ENCODE data around the gene MESD. TPM values are rescaled to one million over a fixed set of nuclear protein-coding genes. Genes with fewer than 3 reads are reported as not detected.

MESD gene
- 25.2 and 27.6 TPM in 2 replicates for total RNA-seq (2014; rRNA removed; shearing (Covaris generic))
- 23.9 and 25.8 TPM in 2 replicates for polyA plus RNA-seq (2015; cell fraction: cytosol; rRNA removed)
- polyA plus RNA-seq (2015; cell fraction: nucleus; rRNA removed): 18.6 and 20.0 TPM in 2 replicates

- peak; percentile 86 for DNase-seq (ENCODE audit: low read depth)
These were observed at the start of gene MESD for GRCh38 chr15:80989518-80990478. MESD (minus strand) TSS chr15:80989819; CDS start chr15:80989791, 28 bp downstream.

GRCh38 chr15:81038975-81039607 is 49.5 kb upstream of the MESD start:
- DNase-seq (ENCODE audit: low read depth): peak; percentile 6

GRCh38 chr15:81037952-81038743 is 48.5 kb upstream of the MESD start:
- DNase-seq (ENCODE audit: low read depth): no peak

DNA sequence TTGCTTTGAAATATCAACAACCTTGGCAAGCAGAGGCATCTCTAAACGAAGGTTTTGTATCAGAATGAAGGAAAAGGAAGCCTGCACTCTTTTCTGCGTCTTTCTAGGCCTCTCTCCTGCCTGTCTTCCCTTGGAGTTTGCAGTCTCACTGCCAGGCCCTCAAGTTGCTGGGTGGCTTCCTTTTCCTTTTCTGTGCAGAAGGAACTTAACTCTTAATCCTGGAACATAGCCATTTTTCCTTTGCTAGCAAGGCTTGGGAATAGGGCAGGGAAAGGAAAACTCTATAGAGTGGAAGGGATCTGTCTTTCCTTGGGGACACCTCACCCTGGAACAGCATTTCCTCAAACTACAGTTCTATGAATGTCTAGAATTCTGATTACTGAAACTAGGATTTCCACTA is 43.9 kb upstream of the MESD start:
- DNase-seq (ENCODE audit: low read depth): no peak

DNA sequence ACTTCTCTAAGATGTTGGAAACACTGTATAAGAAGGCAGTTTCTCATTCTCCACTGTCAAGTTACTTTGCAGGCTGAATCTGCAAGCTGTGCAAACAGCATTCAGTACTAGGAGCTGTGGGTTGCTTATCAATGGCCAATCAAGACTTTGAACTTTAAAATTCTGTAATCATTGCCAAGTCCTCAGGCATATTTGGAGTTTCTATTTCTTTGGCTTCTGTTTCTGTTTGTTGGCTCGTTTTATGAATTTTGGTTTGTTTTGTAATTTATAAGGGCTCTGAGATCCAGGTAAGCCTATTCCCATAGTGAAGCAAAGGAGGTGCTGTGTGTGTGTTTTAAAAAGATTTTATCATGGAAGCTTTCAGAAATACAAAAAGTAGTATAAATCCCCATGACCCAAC is 43.2 kb upstream of the MESD start:
- no peak for DNase-seq (ENCODE audit: low read depth)

DNA sequence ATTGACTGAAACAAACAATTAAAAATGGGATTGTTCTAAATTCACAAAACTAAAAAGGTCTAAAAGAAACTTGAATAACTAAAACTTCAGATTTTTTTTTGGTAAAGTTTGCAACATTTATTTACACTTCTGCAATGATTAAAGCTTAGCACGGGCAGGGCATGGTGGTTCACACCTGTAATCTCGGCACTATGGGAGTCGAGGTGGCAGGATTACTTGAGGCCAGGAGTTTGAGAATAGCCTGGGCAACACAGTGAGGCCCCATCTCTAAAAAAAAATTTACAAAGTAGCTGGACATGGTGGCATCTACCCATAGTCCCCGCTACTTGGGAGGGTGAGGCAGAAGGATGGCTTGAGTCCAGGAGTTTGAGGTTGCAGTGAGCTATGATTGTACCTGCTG is 42.7 kb upstream of the MESD start:
- no peak for DNase-seq (ENCODE audit: low read depth)

DNA sequence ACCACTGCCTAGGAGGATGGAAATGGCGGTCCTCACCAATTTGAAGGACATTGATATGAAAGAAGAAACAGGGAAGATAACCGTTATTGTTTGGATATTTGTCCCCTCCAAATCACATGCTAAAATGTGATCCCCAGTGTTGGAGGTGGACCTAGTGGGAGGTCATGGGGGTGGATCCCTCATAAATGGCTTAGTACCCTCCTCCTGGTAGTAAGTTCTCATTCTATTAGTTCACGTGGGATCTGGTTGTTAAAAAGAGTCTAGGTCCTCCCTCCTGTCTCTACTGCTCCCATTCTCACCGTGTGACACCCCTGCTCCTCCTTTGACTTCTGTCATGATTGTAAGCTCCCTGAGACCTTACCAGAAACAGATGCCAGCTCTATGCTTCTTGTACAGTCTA is 41.6 kb upstream of the MESD start:
- DNase-seq (ENCODE audit: low read depth): no peak

- DNase-seq (ENCODE audit: low read depth): no peak
These were observed 40.7 kb upstream of the MESD start for GRCh38 chr15:81030301-81030750.

- peak; percentile 50 for DNase-seq (ENCODE audit: low read depth)
These were observed 40.0 kb upstream of the MESD start for GRCh38 chr15:81029414-81030300.

DNA sequence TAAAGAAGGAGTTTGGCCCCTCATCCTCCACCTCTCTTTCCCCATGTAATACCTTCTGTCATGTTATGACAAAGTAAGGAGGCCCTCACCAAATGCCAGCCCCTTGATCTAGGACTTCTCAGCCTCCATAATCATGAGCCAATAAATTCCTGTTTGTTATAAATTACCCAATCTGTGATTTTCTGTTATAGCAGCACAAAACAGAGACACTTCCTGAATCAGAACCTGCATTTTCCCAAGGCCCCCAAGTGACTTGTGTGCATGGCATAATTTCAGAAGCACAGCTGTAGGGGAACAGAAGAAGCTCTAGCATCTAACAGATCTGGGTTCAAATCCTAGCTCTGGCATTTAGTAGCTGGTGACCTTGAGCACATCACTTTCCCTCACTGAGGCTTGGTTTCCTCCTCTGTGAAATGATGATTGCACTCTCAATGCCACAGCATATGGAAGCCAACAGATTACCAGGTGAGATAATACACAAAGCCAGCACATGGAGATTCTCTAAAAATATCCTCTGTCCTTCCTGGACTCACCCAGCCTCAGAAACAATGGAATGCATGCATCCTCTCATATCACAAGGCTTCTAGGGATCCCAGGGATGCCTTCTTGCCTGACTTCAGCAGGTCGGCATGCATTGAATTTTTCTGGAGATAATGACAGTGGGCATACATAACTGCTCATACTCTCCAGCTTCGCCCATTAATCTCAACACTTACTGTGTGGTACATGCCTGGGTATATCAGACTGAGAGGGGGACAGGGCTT is 37.4 kb upstream of the MESD start:
- peak; percentile 3 for DNase-seq (ENCODE audit: low read depth)

- DNase-seq (ENCODE audit: low read depth): no peak
These were observed 36.2 kb upstream of the MESD start for GRCh38 chr15:81025721-81026370.

GRCh38 chr15:81024936-81025335 is 35.3 kb upstream of the MESD start:
- DNase-seq (ENCODE audit: low read depth): no peak

DNA sequence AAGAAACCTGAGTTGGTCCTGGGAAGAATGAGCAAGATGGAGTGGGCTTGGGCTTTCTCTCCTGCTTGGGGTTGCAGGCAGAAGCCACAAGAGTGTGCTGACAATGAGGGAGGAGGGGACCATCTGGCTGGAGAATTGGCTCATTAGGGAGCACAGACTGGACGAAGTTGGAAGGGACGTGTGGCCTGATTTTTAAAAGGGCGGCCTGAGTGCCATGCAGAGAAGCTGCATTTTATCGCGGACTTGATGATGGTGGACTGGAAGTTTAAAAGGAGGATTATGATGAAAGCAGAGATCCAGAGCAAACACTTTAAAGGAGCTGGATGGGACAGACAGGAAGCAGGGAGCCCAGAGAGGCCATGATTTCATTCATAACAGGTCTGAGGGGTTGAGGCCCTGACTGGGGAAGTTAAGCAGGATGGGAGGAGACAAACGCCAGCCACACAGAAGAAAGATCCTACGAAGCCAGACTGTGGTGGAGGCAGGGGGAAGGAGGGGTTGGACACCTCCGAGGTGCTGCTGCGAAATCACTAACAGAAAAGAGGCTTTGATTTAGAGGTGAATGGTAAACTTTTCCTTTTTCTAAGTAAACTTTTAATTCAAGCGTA is 34.8 kb upstream of the MESD start:
- DNase-seq (ENCODE audit: low read depth): no peak

DNA sequence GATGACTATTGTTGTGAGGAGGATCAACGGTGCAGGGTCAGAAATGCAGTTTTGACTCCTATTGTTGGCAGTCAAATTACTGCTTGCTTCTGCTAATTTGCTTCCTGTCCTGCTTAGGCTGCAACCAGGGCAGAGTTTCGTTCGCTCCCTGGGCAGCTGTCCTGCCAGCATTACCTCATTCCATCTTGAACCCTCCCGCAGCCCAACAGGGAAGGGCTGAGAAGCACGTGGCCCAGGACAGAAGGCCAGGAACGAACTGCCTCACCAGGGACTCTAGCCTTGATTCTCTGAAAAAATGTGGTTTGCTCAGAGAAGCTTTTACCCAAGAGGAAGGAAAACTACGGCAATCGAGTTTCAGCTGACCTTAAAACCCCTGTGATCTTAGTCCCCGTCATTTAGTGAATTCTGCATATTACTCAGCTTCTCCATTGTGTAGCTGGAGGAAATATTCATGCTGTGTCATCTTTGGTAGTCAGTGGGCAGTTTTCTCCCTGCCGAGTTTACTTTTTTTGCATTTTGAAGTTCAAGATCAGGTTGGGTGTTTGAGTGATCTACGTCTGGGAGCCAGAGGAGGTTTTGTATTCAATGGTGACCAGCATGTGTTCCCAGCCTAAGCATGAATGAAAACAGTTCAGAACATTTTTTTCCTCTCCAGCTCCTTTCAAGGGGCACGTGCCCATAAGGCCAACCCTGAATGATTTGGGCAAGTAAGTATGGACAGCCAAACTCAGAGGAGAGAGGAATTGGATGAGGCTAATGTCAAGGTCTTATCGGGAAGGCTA is 34.1 kb upstream of the MESD start:
- peak; percentile 40 for DNase-seq (ENCODE audit: low read depth)

DNA sequence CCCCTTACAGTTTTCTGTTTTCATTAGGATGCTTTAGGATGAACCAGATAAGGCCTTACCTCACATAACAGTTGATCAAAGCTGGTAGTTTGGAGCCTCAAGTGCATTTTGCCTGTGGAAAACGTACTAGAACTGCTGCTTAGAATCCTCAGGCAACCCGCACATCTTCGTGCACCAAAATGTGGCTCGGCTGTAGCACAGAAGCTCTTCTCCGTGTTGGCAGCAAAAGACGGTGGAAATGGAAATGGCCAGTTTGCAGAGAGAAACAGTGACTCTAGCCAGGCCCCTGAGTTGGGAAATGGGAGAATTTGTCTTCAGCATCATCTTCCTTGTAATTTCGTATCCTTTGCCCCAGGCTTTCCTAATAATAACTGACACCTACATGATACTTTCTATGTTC is 31.7 kb upstream of the MESD start:
- no peak for DNase-seq (ENCODE audit: low read depth)

GRCh38 chr15:81018197-81018596 is 28.6 kb upstream of the MESD start:
- DNase-seq (ENCODE audit: low read depth): no peak

GRCh38 chr15:81016489-81017068 is 27.0 kb upstream of the MESD start:
- DNase-seq (ENCODE audit: low read depth): no peak

All from HT1080 (cell line).